ENCODE results near the gene NELL2. TPM values are rescaled to one million over a fixed set of nuclear protein-coding genes. Genes with fewer than 3 reads are reported as not detected.

The NELL2 gene
- total RNA-seq, 1 donor from 2014 or later: 16.9 TPM

DNA sequence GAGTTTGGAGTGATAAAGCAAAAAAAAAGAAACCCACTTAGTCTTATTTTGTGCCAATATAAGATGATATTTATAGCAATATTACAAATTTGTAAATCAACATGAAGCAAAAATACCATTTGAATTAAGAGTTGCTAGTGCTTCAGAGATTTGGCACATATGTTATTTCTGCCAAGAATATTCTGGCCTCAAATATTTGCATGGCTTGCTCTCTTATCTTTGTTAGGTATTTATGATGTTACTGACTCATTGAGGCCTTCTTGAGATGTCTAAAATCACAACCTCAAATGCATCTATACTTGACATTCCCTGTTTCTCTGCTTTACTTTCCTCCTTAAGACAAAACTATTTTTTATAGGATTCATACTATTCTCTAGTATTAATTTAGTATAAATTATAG, 301.5 kb downstream of the NELL2 start:
- DNase-seq (ENCODE audit: extremely low spot score in 2 of 2): no peak
- Histone ChIP-seq H3K27ac (no peak overlapping the region), H3K27me3 (no peaks in the 10 kb centered on the region), H3K4me3 (no peak overlapping the region), H3K36me3 (no peaks in the 10 kb centered on the region), H3K4me1 (no peaks in the 10 kb centered on the region), H3K9me3 (no peaks in the 10 kb centered on the region)
- intact Hi-C loops (cut with DNase I): no loop called here
- TF ChIP-seq POLR2A (IDR thresholded peaks at IDR 0.05) (no peak), POLR2AphosphoS5 (IDR thresholded peaks at IDR 0.05; ENCODE audit: insufficient read depth in 1 of 2, low read depth in 1 of 2) (no peak)
- TF ChIP-seq, protein P1, sequence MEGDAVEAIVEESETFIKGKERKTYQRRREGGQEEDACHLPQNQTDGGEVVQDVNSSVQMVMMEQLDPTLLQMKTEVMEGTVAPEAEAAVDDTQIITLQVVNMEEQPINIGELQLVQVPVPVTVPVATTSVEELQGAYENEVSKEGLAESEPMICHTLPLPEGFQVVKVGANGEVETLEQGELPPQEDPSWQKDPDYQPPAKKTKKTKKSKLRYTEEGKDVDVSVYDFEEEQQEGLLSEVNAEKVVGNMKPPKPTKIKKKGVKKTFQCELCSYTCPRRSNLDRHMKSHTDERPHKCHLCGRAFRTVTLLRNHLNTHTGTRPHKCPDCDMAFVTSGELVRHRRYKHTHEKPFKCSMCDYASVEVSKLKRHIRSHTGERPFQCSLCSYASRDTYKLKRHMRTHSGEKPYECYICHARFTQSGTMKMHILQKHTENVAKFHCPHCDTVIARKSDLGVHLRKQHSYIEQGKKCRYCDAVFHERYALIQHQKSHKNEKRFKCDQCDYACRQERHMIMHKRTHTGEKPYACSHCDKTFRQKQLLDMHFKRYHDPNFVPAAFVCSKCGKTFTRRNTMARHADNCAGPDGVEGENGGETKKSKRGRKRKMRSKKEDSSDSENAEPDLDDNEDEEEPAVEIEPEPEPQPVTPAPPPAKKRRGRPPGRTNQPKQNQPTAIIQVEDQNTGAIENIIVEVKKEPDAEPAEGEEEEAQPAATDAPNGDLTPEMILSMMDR (IDR thresholded peaks at IDR 0.05): no peak

DNA sequence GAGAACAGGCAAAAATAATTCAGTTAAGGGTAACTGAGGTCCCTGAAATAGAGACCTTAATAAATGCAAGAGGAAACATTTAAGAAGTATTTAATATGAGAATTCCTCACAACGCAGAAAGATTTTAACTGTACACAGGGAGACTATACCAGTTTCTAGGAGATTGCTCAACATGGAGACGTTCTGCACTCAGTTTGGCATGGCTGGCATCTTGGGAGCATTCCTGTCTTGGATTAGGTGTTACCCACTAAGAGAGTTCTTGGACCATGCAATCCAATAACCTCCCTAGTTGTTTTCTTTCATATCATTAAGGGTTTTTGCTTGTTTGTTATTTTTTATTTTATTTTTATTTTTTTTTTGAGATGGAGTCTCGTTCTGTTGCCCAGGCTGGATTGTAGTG, 302.4 kb downstream of the NELL2 start:
- Histone ChIP-seq H3K27ac (no peak overlapping the region), H3K9me3 (no peaks in the 10 kb centered on the region), H3K4me3 (no peak overlapping the region), H3K27me3 (no peaks in the 10 kb centered on the region), H3K36me3 (no peaks in the 10 kb centered on the region), H3K4me1 (no peaks in the 10 kb centered on the region)
- TF ChIP-seq POLR2AphosphoS5 (IDR thresholded peaks at IDR 0.05; ENCODE audit: insufficient read depth in 1 of 2, low read depth in 1 of 2): no peak
- TF ChIP-seq POLR2A (IDR thresholded peaks at IDR 0.05): no peak
- TF ChIP-seq, protein P1 (IDR thresholded peaks at IDR 0.05): no peak
- intact Hi-C loops (cut with DNase I): no loop called here
- DNase-seq (ENCODE audit: extremely low spot score in 2 of 2): no peak

DNA sequence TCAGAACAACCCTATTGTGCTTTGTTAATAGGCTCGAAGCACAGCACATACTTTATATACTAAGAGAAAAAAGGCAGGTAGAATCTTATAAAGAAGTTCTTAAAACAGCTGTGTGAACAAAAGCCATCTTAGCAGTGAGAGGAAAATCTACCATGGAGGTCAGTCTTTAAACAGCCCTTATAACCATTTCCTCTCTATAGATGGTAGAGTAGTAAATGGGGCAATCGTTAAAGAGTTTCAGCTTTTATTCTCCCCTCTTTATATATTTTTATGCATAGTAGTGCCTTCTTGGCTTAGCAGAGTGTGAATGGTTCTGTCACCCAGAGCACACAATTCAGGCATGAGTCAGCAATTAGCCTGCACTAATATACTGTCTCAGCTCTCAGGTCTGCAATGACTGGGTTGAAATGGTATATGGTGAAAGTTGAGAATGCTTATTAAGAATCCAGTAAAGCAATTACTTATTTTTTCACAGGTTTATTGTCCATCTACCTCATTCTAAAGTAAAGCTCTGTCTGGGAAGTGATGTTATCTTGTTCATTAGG, 305.0 kb downstream of the NELL2 start:
- H3K4me1 ChIP-seq: no peaks in the 10 kb centered on the region
- DNase-seq (ENCODE audit: extremely low spot score in 2 of 2): no peak
- TF ChIP-seq POLR2AphosphoS5 (IDR thresholded peaks at IDR 0.05; ENCODE audit: insufficient read depth in 1 of 2, low read depth in 1 of 2) (no peak), POLR2A (IDR thresholded peaks at IDR 0.05) (no peak)
- TF ChIP-seq, protein P1 (IDR thresholded peaks at IDR 0.05): no peak
- no peaks in the 10 kb centered on the region for H3K27me3 ChIP-seq
- no peak overlapping the region for H3K27ac ChIP-seq
- intact Hi-C loops (cut with DNase I): no loop called here
- no peaks in the 10 kb centered on the region for H3K36me3 ChIP-seq
- H3K4me3 ChIP-seq: no peak overlapping the region
- H3K9me3 ChIP-seq: no peaks in the 10 kb centered on the region

DNA sequence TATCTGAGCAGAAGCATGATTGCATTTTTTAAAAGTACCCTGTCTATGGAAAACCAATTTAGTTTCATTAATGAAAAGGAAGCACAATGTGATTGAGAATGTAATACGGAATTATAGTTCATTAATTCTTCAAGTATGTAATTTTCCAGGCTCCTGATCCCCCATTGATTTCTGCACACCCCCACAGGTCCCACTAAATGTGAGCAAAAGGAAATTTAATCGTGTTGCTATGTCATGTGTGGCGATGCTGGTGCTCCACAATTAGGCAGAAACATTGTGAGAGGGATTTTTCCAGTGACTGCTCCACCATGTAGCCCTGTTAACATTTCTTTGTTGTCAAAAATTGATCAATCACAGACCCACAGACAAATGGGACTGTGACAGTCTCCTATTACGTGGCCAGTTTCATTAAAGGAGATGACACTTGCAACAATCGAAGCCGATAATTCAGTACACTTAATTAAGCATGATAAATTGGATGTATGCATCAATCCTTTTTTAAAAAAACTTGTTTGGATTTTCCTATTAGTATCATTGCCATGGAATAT, 306.0 kb downstream of the NELL2 start:
- no peak for DNase-seq (ENCODE audit: extremely low spot score in 2 of 2)
- Histone ChIP-seq H3K4me3 (no peak overlapping the region), H3K27ac (no peak overlapping the region), H3K36me3 (no peaks in the 10 kb centered on the region), H3K9me3 (no peaks in the 10 kb centered on the region), H3K27me3 (no peaks in the 10 kb centered on the region), H3K4me1 (no peaks in the 10 kb centered on the region)
- TF ChIP-seq POLR2AphosphoS5 (IDR thresholded peaks at IDR 0.05; ENCODE audit: insufficient read depth in 1 of 2, low read depth in 1 of 2): no peak
- intact Hi-C loops (cut with DNase I): no loop called here

DNA sequence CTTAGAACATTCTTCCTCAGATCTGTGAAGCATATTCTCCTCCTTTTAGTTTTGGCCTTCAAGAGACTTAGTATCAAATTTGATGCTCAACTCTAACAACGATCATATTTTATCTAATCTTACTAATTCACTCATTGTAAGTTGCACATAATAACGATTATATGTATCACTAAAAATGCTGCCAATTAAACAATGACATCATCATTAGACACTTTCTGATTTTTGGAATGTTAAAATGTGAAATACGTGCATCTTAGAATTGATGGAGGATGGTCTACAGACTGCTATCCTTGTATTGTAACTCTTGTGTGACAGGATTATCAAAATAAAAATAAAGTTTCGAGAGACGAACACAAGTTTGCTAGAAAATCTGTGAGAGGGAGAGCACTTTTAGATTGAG, 311.0 kb downstream of the NELL2 start:
- Histone ChIP-seq H3K9me3 (no peaks in the 10 kb centered on the region), H3K36me3 (no peaks in the 10 kb centered on the region), H3K27me3 (no peaks in the 10 kb centered on the region), H3K4me3 (no peak overlapping the region), H3K4me1 (no peaks in the 10 kb centered on the region), H3K27ac (no peak overlapping the region)
- TF ChIP-seq POLR2AphosphoS5 (IDR thresholded peaks at IDR 0.05; ENCODE audit: insufficient read depth in 1 of 2, low read depth in 1 of 2): no peak
- TF ChIP-seq, protein P1 (IDR thresholded peaks at IDR 0.05): no peak
- no peak for TF ChIP-seq POLR2A (IDR thresholded peaks at IDR 0.05)
- no peak for DNase-seq (ENCODE audit: extremely low spot score in 2 of 2)
- intact Hi-C loops (cut with DNase I): no loop called here

Data from vagina (tissue), 2 donors.